Activated naive CD4-positive, alpha-beta T cell treated with Interleukin-2 at 50 U/mL for 16 hours (primary cell): ENCODE measurements around the gene NOL8.

Experiments
- DNase-seq: peaks from one replicate; pipeline ENCODE4 v3.0.0-alpha.2; 2020

Gene NOL8

GRCh38 chr9:92310562-92310961 lies 14.6 kb downstream of the NOL8 start:
- no peak for DNase-seq

- no peak for DNase-seq
Observed at GRCh38 chr9:92308893-92309292, 16.3 kb downstream of the NOL8 start.

DNA sequence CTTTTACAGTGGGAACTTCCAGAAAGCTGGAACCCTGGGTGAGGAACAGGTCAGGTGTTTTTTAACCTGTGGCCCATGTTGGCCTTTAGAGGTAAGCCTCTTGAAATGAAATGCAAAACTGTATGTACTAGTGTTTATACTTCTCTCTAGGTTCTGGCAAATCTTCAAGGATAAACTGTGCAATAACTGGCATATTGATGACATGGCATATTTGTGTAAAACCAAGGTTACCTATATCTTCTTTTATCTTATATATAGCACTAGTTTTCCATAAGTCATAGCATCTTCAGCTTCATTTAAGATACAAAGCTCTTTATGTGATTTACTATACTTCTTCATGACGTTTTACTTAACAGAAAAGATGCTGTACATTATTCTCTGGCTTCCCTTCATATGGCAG lies 24.2 kb downstream of the NOL8 start:
- DNase-seq = no peak

- DNase-seq = no peak
Observed at GRCh38 chr9:92299116-92299515, 26.0 kb downstream of the NOL8 start.

- no peak for DNase-seq
Observed at GRCh38 chr9:92298036-92298435, 27.1 kb downstream of the NOL8 start.

- DNase-seq = no peak
Observed at GRCh38 chr9:92297611-92298010, 27.5 kb downstream of the NOL8 start.

- no peak for DNase-seq
Observed at GRCh38 chr9:92295827-92296258, 29.3 kb downstream of the NOL8 start.

DNA sequence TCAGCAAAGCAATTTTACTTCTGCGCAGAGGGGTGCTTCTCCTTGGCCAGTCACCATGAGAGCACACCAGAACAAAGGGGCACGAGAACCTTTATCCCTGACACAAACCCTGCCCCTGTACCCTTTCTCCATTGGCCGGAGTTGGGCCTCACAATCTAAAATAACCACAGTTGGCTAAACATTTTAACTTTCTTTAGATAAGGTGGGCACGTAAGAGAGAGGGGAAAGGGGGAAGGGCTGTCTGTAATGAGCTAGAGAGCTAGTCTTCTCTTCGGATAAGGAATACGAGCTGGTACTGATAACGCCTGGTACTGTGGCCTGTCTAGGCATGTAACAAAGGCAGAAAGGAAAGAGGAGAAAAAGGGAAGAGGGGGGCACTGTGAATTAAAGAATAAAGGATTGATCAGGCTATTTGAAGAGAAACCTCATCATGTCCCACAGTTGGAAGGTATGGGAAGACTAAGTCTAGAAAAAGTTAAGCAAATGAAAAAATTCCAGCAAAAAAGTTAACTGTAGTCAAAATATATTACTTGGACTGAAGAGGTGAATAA lies 29.8 kb downstream of the NOL8 start:
- no peak for DNase-seq

DNA sequence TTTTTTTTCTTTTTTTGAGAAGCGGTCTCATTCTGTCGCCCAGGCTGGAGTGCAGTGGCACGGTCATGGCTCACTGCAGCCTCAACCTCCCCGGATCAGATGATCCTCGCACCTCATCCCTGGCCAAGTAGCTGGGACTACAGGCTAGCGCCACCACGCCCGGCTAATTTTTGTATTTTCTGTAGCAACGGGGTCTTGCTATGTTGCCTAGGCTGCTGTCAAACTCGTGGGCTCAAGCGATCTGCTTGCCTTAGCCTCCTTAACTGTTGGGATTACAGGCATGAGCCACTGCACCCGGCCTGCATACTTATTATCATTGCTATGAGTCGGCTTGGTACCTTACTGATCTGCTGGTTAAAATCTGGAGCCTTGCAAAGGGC lies 30.9 kb downstream of the NOL8 start:
- DNase-seq = peak; percentile 16

- DNase-seq = peak; percentile 100
Observed at GRCh38 chr9:92293452-92294296, 31.5 kb downstream of the NOL8 start, which contains the start of gene IARS1. Gene IARS1 (minus strand): TSS chr9:92293697. CDS start chr9:92289419, 4,278 bp downstream.

- no peak for DNase-seq
Observed at GRCh38 chr9:92293075-92293354, 32.1 kb downstream of the NOL8 start.

DNA sequence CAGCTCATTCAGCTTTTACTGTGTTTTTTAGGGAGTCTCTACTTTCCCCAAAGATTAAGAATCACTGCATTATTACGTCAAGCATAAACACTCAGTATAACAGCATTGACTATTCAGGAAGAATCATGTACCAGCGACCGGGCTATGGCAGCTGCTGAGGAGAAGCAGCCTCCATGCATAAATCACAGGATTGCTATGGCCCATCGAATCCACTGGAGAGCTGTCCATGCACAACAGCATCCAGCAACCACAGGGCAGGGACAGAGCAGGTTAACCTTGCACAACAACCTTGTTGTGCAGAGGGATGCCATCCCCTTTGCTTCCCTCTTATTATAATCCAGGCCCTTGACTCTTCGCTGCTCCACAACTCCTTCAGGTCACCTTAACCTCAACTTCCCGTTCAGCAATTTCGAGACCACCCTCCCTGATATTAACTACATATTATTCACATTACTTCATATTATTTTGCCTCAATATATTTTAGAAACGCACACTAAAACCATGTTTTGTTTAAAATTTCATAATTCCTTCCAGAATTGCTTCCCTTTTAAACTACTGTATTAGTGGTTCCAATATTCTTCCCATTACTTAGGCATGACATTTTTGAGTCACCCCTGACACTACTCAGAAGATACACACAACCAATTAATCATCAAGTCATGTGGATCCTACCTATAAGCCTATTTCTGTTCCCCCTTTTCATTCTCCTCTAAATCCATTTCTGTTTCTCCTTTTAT lies 32.6 kb downstream of the NOL8 start:
- DNase-seq = no peak

GRCh38 chr9:92291577-92291976 lies 33.6 kb downstream of the NOL8 start:
- DNase-seq = no peak

- DNase-seq = no peak
Observed at GRCh38 chr9:92290785-92291429, 34.2 kb downstream of the NOL8 start.

- no peak for DNase-seq
Observed at GRCh38 chr9:92289708-92290390, 35.3 kb downstream of the NOL8 start.

DNA sequence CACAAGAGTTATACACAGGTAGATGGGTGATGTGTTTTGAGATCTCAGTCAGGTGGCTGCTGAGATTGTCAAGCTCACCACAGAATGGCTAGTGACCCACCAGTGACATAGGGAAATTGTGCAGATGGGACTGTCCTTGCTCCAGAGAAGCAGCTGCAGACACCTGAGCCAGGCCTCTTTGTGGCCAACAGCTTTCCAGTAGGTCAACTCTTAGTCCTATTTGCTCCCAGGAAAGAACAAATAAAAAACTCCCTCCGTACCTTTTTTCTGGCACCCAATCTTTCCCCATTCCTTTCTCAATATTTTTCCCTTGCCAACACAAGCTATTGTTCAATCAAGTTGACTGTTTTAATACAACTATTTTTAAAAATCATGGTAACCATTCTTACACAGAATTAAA lies 45.8 kb downstream of the NOL8 start:
- DNase-seq = no peak

- DNase-seq = no peak
Observed at GRCh38 chr9:92278110-92278509, 47.0 kb downstream of the NOL8 start.

GRCh38 chr9:92276331-92277032 lies 48.7 kb downstream of the NOL8 start:
- no peak for DNase-seq

GRCh38 chr9:92275541-92275940 lies 49.6 kb downstream of the NOL8 start:
- DNase-seq = no peak

DNA sequence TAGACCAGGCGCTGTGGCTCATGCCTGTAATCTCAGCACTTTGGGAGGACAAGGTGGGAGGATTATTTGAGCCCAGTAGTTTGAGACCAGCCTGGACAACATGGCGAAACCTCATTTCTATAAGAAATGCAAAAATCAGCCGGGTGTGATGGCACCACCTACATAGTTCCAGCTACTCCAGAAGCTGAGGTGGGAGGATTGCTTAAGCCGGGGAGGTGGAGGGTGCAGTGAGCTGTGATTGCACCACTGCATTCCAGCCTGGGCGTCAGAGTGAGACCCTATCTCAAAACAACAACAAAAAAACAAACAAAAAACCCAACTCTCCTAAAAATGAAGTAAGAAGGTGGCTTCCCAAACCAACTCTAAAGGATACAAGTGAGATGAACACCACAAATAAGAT lies 54.6 kb downstream of the NOL8 start:
- no peak for DNase-seq

GRCh38 chr9:92266486-92266885 lies 58.7 kb downstream of the NOL8 start:
- DNase-seq = no peak

GRCh38 chr9:92265154-92265553 lies 60.0 kb downstream of the NOL8 start:
- no peak for DNase-seq
